GM12873 (cell line): ENCODE data around the gene CCSER2.

ENCODE experiments used
- CTCF ChIP-seq: IDR thresholded peaks from 2 replicates; pipeline ENCODE4 v1.5.1; 2012; ENCODE audit warnings: low read depth, mild to moderate bottlenecking, moderate library complexity, low read length, control low read depth; ENCODE audit not compliant: insufficient read depth; ENCODE audit errors: missing control alignments

Gene CCSER2

GRCh38 chr10:84366041-84366440, 37.7 kb downstream of the CCSER2 start:
- TF ChIP-seq CTCF = no peak

GRCh38 chr10:84367256-84367655, 38.9 kb downstream of the CCSER2 start:
- no peak for TF ChIP-seq CTCF

- TF ChIP-seq CTCF = no peak
Observed at GRCh38 chr10:84368828-84369227, 40.4 kb downstream of the CCSER2 start.

- TF ChIP-seq CTCF = no peak
Observed at GRCh38 chr10:84370283-84370682, 41.9 kb downstream of the CCSER2 start.

GRCh38 chr10:84371944-84372343, 43.6 kb downstream of the CCSER2 start:
- TF ChIP-seq CTCF = no peak

- TF ChIP-seq CTCF = no peak
Observed at GRCh38 chr10:84373000-84373399, 44.6 kb downstream of the CCSER2 start.

GRCh38 chr10:84374455-84374854, 46.1 kb downstream of the CCSER2 start:
- TF ChIP-seq CTCF = no peak
